Hypothalamus (tissue), 51 donors: ENCODE measurements around the gene TNS3.

Source experiments
- DNase-seq, 51 donors: peaks; one replicate each; lab custom pipeline; 2025; lab: John Stamatoyannopoulos, UW

The TNS3 gene

GRCh38 chr7:47416492-47417480 is 165.1 kb downstream of the TNS3 start:
- no peak for DNase-seq

- DNase-seq = no peak
Observed at GRCh38 chr7:47415318-47416212, 166.3 kb downstream of the TNS3 start.

DNA sequence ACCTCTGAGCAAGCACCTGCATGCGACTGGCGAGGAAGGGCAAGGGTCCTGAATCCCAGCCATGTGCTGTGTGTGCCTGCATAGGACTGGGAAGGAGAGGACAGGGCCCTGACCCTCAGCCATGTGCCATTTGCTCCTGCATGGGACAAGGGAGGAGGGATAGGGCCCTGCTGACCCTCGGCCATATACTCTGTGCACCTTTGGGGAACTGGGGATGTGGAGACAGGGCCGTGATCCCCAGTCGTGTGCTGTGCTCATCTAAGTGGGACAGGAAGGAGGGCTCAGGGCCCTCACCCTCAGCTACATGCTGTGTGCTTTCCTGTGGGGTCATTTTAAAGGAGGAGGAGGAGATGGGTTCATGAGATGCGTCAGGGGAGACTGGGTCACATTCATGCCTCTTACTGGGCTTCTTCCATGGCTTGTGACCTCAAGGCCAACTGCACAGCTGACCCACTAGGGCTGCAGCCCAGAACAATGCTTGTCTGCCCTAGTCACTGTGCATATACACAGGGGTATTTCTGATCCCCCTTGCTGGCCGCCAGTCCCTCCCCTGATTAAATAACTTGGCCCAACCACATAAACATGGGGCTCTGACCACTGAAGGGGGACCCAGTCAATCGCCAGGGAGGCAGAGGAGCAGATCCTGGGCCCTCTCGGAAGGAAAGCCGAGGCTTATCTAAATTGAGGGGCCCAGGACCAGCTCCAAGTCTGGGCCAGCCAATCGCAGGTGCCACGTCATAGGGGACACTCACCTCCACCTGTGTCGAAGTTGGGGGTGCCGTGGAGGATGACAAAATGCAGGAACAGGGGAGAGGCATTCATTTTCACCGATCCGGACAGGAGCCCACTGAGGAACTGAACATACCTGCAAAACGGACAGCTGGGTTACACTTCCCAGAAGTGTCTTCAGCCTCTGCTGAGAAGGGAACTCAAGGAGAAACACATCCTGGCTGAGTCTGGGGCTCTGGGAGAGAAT is 167.3 kb downstream of the TNS3 start:
- no peak for DNase-seq

DNA sequence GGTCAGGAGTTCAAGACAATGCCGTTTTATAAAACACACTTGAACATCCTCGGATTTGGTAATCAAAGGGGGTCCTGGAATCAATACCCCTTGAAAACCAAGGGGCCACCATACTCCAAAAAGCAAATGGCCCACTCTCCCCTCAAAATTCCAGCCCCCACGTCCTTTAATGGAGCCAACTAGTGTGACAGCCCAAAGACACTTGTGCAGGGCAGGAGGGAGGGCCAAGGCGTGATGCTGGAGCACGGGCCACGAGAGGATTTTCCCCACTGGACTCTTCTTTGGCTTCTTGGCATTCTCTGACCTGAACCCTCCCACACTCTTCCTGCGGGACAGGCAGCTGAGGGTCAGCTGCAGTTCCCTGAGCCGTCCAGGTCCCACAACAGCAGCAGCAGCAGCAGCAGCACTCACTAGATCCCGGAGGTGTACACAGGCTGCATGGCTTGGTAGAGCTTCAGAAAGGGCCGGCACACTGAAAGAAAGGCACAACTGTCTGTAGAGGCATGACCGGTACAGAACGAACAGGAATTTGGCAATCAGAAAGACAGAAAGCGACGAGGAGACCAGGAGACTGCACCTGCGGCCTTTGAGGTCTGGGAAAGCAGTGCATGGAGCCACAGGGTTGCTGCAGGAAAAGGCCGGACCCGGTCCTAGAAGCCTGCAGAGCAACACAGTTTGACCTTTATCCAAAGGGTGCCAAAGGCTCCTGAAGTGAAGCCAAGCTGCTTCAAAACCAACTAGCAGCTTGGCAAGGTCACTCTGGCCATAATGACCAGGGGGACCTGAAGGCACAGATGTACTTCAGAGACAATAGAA is 168.2 kb downstream of the TNS3 start:
- no peak for DNase-seq

DNA sequence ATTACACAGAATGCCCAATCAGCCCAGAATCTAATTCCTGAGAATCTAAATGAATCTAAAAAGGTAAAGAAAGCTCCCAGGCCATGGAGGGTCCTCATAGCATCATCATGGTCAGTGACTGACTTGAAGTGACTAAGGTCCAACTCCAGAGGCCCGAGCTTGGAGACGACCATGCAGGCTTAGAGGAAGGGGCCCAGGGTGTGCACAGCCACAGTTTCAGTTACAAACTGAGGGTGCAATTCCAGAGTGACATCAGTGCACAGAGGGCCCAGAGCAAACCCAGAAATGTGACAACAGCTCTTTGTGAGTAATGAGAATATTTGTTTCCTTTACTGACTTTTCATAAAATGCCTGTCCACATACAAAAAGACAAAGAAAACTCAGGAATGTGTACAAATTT is 170.0 kb downstream of the TNS3 start:
- DNase-seq = no peak

- DNase-seq = no peak
Observed at GRCh38 chr7:47411281-47411869, 170.5 kb downstream of the TNS3 start.

DNA sequence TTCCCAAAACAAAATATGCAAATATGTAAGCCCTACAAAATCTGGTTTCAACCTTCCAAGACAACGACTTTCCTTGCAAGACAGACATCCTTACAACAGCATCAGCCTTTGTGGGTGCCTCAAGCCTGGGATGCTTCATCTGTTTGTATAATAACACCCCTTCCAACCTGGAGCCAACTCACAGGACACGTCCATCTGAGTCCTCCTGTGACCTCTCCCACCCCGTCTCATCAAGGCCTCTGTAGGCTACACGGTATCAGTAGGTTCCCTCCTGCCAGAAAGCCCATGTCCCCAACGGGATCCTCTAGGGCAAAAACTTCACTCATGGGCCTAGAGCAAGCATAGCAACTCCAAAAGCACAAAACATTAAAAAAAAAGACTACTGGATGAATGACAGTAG is 173.2 kb downstream of the TNS3 start:
- no peak for DNase-seq

GRCh38 chr7:47407821-47408674 is 173.9 kb downstream of the TNS3 start:
- no peak for DNase-seq

DNA sequence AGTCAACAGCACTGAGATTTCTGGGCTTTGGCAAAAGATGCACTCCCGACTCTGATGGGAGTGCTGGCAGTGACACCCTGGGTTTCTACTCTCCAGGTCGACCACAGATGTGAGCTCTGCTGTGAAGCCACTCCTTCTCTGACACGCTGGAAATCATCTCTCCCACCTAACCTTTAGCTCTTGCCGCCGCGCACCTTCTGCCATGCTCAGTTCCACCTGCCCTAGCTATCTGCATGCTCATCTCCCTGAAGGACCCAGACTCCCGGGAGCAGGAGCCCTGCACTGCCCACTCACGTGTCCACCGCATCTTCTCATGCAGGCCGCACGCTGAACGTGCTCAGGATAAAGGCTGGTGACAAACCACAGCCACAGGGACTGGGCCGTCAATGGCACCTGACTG is 174.8 kb downstream of the TNS3 start:
- DNase-seq = no peak

DNA sequence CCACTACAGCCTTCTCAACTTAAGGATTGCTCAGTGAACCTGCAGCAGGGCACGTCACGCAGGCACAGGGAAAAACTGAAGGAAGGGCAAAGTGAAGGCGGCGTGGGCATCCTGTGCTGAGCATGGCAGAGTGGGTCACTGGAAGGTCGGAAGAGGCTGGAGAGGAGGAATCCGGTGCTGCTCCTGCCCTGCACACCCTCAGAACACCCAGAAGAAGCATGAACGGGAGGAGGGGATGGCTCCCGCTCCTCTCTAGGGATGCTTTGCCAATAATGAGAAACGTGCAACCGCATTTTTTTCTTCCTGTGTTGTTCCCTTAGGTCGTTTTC is 175.1 kb downstream of the TNS3 start:
- no peak for DNase-seq

- peak in 25 of 51 donors; percentile 7 to 42 (median 25) for DNase-seq
Observed at GRCh38 chr7:47405921-47406800, 175.8 kb downstream of the TNS3 start.

- no peak for DNase-seq
Observed at GRCh38 chr7:47405286-47405904, 176.5 kb downstream of the TNS3 start.

DNA sequence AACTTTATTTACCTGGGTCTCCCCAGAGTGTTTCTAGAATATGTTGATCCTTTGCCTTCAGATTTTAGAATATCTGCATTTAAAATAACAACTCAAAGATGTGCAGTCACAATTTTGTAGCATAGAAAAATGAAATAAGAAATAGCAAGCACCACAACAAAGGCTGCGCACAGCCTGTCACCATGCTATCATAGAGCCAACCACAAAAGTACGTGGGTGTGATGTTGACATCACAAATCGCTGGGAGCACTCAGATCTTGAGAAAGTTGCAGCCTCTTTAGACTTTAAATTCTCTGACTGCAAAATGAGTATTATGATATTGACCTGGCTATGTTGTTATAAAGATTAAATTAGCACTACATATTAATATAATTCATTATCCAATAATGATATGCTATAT is 177.9 kb downstream of the TNS3 start:
- no peak for DNase-seq

DNA sequence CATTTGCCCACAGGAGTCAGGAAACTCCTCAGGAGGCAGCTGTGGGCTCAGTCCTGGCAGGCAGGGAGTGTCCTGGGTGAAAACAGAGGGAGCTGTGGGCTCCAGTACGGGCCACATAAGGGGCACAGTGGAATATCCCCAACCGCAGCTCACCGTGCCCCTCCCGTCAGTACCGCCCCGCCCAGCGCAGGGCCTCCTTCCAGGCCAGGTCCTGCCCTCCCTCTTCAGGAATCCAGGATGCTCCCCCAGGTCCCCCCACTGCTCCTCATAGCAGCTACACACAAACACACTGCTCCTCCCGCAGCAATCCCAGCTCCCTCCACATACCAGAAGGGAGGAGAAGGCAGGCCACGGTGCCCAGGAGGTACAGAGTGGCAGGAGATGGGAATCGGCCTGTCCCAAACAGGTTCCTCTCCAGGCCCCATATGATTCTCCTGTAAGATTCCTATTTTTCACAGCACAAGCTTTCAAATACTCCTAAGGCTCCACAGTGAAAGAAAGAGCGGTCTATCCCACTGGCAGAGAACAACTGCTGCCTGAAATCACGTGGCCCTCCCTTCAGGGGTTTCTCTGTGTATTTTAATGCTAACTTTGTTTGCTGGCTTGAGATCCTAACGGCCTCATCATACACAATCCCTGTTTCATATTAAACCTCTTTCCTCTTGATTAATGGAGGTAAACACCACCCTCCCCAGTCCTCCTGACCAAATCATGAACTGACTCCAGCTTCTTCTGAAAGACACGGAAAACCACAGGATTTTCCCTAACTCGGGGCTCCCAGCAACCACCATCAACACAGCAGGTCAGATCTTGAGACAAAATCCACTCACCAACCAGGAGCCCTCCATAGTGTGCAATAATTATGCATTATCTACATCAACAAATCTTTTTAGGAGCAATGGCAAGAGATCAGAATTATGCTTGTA is 178.7 kb downstream of the TNS3 start:
- peak in 1 of 51 donors; percentile 13 for DNase-seq
